ENCODE results near the gene CDK6. TPM values are rescaled to one million over a fixed set of nuclear protein-coding genes. Genes with fewer than 3 reads are reported as not detected.

CDK6 gene
- total and polyA plus RNA-seq, 10 of the 15 experiments (the other 5 are each of a cell fraction or from before 2014, with no cell fraction given): 8.0 to 118 (median 45.8) TPM

GRCh38 chr7:92631067-92631849 lies 205.1 kb downstream of the CDK6 start (continued):
- TF ChIP-seq PRDM15 (CRISPR knock-in tag; IDR thresholded peaks at IDR 0.05) (no peak), MEF2A (IDR thresholded peaks at IDR 0.05; ENCODE audit: insufficient read depth, low read depth, low read length) (peak; percentile 60; the same call in 1 of the 2 replicates), GATAD2B (conservative IDR thresholded peaks at IDR 0.05; ENCODE audit: low read depth) (peak; percentile 32; the same call in 1 of the 2 replicates), LARP7 (IDR thresholded peaks at IDR 0.05) (no peak), SUZ12 (IDR thresholded peaks at IDR 0.05; ENCODE audit: unreplicated experiment) (no peak), RCOR1 (conservative IDR thresholded peaks at IDR 0.05; ENCODE audit: low read depth, low read length) (no peak; the same call in 1 of the 2 replicates), HDGF (IDR thresholded peaks at IDR 0.05) (peak; percentile 18; the same call in 1 of the 2 replicates), NR2C1 (IDR thresholded peaks at IDR 0.05) (no peak), NR2C2 (IDR thresholded peaks at IDR 0.05; ENCODE audit: borderline replicate concordance, control insufficient read depth, insufficient read length, low read depth) (no peak), SMARCA5 (IDR thresholded peaks at IDR 0.05) (no peak), RELB (IDR thresholded peaks at IDR 0.05; ENCODE audit: low read depth) (peak; percentile 71; the same call in 1 of the 2 replicates), ASH2L (IDR thresholded peaks at IDR 0.05; ENCODE audit: borderline replicate concordance, low read depth) (no peak), CHD2 (IDR thresholded peaks at IDR 0.05; ENCODE audit: borderline replicate concordance, low read depth, low read length) (peak; percentile 43; the same call in 1 of the 2 replicates), SP1 (IDR thresholded peaks at IDR 0.05; ENCODE audit: low read depth, low read length) (no peak)
- TF ChIP-seq, protein P1, sequence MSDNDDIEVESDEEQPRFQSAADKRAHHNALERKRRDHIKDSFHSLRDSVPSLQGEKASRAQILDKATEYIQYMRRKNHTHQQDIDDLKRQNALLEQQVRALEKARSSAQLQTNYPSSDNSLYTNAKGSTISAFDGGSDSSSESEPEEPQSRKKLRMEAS (IDR thresholded peaks at IDR 0.05; ENCODE audit: low read depth, low read length): no peak

Measured in GM12878 (cell line).